Measurements from ENCODE around the gene C2orf68. TPM values are rescaled to one million over a fixed set of nuclear protein-coding genes. Genes with fewer than 3 reads are reported as not detected.
A peak's percentile ranks its signal among the peaks of the same experiment; 100 is the strongest.

Gene C2orf68
- total and polyA plus RNA-seq, 2 of the 13 experiments (the other 11 are each of a cell fraction or from before 2014, with no cell fraction given): 47.1 to 77.4 TPM

DNA sequence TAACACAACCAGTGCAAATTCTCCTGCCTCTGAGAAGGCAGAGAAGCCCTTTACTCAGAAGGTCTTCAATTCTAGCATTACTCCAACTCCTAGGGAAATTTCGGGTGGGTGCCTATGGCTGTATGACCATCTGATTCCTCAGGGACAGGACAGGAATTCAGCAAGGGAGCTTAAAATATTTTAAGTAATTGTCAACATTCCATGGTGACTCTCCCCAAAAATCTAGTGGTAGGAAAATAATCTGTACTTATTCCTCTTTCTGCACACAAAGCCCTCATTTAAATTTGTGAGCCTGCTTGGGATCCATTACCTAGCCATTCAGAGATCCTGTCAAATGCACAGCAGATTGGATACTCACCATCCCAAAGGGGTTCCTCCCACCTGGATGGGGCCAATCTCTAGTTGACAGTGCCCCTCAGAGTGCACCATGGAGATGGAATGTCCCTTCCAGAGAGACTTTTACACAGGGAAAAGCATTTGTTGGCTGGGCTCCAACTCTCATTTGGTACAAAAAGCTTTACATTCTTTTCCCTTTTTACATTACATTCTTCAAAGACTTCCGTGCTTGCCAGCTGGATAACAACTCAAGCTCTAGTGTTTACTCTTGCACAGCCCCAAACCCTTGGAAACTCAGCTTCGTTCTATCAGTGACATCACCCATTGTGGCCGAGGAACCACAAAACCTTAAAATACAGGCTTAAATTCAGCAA is 6.3 kb downstream of the C2orf68 start (continued):
- no peak for TF ChIP-seq ZNF383 (CRISPR knock-in tag; IDR thresholded peaks at IDR 0.05; ENCODE audit: borderline replicate concordance)
- no peak for TF ChIP-seq ZNF33B (CRISPR knock-in tag; IDR thresholded peaks at IDR 0.05)
- TF ChIP-seq FOXA1 (IDR thresholded peaks at IDR 0.05): no peak
- TF ChIP-seq FOXA1 (CRISPR knock-in tag; IDR thresholded peaks at IDR 0.05): peak; percentile 69
- TF ChIP-seq ISL2 (CRISPR knock-in tag; IDR thresholded peaks at IDR 0.05): peak; percentile 47; the same call in 1 of the 2 replicates
- TF ChIP-seq BORCS8-MEF2B (CRISPR knock-in tag; IDR thresholded peaks at IDR 0.05): no peak
- no peak for TF ChIP-seq ZNF549 (CRISPR knock-in tag; IDR thresholded peaks at IDR 0.05)
- TF ChIP-seq ZNF577 (CRISPR knock-in tag; IDR thresholded peaks at IDR 0.05; ENCODE audit: borderline replicate concordance, low read depth): no peak
- no peak for TF ChIP-seq FOXK2 (IDR thresholded peaks at IDR 0.05)
- TF ChIP-seq ZNF329 (CRISPR knock-in tag; IDR thresholded peaks at IDR 0.05; ENCODE audit: low read depth): no peak
- TF ChIP-seq ZNF121 (CRISPR knock-in tag; IDR thresholded peaks at IDR 0.05): no peak
- TF ChIP-seq MIER2 (CRISPR knock-in tag; IDR thresholded peaks at IDR 0.05): no peak
- no peak for TF ChIP-seq ZNF678 (CRISPR knock-in tag; IDR thresholded peaks at IDR 0.05)
- no peak for TF ChIP-seq ELF1 (CRISPR knock-in tag; IDR thresholded peaks at IDR 0.05)
- TF ChIP-seq PATZ1 (CRISPR knock-in tag; IDR thresholded peaks at IDR 0.05): no peak
- no peak for TF ChIP-seq ZNF468 (CRISPR knock-in tag; IDR thresholded peaks at IDR 0.05)
- TF ChIP-seq HNRNPH1 (optimal IDR thresholded peaks at IDR 0.05; ENCODE audit: low read depth, low read length): no peak
- TF ChIP-seq ZBTB33 (CRISPR knock-in tag; IDR thresholded peaks at IDR 0.05): no peak
- no peak for TF ChIP-seq CBX5 (CRISPR knock-in tag; IDR thresholded peaks at IDR 0.05; ENCODE audit: borderline replicate concordance)
- TF ChIP-seq, protein P1, sequence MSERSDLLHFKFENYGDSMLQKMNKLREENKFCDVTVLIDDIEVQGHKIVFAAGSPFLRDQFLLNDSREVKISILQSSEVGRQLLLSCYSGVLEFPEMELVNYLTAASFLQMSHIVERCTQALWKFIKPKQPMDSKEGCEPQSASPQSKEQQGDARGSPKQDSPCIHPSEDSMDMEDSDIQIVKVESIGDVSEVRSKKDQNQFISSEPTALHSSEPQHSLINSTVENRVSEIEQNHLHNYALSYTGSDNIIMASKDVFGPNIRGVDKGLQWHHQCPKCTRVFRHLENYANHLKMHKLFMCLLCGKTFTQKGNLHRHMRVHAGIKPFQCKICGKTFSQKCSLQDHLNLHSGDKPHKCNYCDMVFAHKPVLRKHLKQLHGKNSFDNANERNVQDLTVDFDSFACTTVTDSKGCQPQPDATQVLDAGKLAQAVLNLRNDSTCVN (CRISPR knock-in tag; IDR thresholded peaks at IDR 0.05; ENCODE audit: borderline replicate concordance): no peak
- TF ChIP-seq ZKSCAN1 (IDR thresholded peaks at IDR 0.05; ENCODE audit: low read length): no peak
- no peak for TF ChIP-seq KDM5A (IDR thresholded peaks at IDR 0.05; ENCODE audit: borderline replicate concordance, low read length)
- no peak for TF ChIP-seq ZNF792 (CRISPR knock-in tag; IDR thresholded peaks at IDR 0.05)
- TF ChIP-seq SP5 (CRISPR knock-in tag; IDR thresholded peaks at IDR 0.05; ENCODE audit: borderline replicate concordance, low read depth): no peak
- TF ChIP-seq HNRNPUL1 (IDR thresholded peaks at IDR 0.05; ENCODE audit: low read depth, low read length): no peak
- no peak for TF ChIP-seq KAT2B (IDR thresholded peaks at IDR 0.05; ENCODE audit: borderline replicate concordance, low read depth, low read length)
